NB4 (cell line): ENCODE results near the gene CDH23.

Experiments
- MYC ChIP-seq: IDR thresholded peaks from 2 replicates; pipeline ENCODE4 v1.6.1; 2011; ENCODE audit warnings: low read depth, low read length
- POLR2A ChIP-seq: IDR thresholded peaks from 2 replicates; pipeline ENCODE4 v1.6.1; 2011; ENCODE audit warnings: mild to moderate bottlenecking; ENCODE audit not compliant: insufficient read length; ENCODE audit errors: extremely low read depth
- TF ChIP-seq, protein P1 (sequence below): IDR thresholded peaks from one replicate; pipeline ENCODE4 v1.5.1; 2012; ENCODE audit warnings: low read depth, low read length

DNA sequence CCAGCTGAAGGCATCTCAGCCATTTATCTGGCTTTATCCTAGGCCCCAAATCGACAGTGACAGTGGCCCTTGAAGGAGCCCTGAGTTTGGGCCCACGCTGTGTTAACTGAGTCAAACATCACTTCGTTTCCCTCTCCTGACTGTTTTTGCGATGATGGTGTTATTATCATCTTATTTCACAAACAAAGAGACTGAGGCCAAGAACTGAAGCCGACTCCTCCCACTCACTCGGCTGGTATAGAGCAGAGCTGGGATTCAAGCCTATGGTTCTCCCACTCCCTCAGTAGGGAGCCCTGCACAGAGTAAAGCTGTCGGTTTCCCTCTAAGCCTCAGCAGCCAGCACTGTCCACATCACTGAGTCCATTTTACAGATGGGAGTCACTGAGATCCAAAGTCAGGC lies 141.0 kb downstream of the CDH23 start:
- TF ChIP-seq, protein P1, sequence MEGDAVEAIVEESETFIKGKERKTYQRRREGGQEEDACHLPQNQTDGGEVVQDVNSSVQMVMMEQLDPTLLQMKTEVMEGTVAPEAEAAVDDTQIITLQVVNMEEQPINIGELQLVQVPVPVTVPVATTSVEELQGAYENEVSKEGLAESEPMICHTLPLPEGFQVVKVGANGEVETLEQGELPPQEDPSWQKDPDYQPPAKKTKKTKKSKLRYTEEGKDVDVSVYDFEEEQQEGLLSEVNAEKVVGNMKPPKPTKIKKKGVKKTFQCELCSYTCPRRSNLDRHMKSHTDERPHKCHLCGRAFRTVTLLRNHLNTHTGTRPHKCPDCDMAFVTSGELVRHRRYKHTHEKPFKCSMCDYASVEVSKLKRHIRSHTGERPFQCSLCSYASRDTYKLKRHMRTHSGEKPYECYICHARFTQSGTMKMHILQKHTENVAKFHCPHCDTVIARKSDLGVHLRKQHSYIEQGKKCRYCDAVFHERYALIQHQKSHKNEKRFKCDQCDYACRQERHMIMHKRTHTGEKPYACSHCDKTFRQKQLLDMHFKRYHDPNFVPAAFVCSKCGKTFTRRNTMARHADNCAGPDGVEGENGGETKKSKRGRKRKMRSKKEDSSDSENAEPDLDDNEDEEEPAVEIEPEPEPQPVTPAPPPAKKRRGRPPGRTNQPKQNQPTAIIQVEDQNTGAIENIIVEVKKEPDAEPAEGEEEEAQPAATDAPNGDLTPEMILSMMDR: no peak
- TF ChIP-seq POLR2A: no peak
- no peak for TF ChIP-seq MYC
